HG03135 (cell line): ENCODE measurements around the gene NYAP1.
"Not testable (repeated sequence)": the region's sequence is repeated elsewhere in the genome, so short reads cannot be mapped to it uniquely, and the experiment has no call there.

Experiments
- ATAC-seq: cut with Tn5 transposase; IDR thresholded peaks from one replicate; pipeline ENCODE4 v1.9.1; 2021; ENCODE audit warnings: mild to moderate bottlenecking, moderate library complexity; ENCODE audit not compliant: unreplicated experiment

Gene NYAP1

DNA sequence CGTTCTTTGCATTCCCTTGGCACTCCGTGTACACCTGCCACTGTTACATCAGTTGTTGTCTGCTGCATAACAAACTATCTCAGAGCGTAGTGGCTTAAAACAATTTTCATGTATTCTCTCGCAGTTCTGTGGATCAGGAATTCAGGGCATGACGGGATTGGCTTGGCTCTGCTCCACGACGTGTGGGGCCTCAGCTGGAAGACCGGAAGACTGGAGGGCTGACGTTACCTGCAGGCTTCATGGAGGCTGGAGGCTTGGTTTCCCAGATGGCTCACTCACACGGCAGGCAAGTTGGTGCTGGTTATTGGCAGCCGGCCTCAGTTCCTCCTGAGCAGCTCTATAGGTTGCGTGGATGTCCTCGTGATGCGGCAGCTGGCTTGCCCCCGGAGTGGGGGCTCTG lies 25.5 kb downstream of the NYAP1 start:
- no peak for ATAC-seq

DNA sequence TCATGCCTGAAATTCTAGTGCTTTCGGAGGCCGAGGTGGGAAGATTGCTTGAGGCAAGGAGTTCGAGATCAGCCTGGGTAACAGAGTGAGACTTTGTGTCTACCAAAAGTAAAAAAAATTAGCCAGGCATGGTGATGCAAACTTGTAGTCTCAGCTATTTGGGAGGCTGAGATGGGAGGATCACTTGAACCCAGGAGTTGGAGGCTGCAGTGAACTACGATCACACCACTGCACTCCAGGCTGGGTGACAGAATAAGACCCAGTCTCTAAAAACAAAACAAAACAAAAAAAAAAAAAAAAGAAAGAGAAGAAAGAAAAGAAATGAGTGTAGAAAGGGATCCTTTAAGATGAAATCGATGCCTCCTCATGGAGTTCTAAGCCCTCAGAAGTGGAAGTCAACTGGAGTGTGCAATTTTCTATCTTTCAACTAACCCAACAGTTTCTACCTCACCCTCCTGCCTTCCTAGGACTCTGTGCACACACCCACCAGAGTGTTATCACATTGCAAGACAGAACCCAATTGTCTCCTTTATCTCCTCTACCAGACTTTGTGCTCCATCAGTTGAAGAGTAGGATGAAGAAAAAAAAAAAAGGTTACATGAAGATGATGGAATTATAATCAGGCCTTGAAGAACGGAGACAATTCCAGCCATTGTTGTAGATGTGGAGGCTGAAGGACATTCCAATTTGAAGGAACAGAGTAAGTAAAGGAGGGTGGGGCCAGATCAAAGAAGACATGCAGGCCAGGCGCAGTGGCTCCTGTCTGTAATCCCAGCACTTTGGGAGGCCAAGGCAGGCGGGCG lies 26.9 kb downstream of the NYAP1 start:
- no peak for ATAC-seq

DNA sequence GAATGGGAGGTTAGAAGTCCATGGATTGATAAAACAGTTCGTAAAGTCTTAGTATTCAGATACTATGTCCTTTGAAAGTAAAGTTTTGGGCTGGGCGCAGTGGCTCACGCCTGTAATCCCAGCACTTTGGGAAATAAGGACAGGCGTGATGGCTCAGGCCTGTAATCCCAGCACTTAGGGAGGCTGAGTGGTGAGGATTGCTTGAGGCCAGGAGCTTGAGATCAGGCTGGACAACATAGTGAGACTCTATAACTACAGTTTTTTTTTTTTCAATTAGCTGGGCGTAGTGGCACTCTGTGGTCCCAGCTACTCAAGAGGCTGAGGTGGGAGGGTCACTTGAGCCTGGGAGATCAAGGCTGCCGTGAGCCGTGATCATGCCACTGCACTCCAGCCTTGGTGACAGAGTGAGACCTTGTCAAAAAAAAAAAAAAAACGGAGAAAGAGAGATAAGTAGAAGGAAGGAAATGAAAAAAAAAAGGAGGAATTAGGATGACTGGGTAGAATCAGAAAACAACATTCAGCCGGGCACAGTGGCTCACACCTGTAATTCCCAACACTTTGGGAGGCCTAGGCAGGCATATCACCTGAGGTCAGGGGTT lies 29.6 kb downstream of the NYAP1 start:
- ATAC-seq: no peak

DNA sequence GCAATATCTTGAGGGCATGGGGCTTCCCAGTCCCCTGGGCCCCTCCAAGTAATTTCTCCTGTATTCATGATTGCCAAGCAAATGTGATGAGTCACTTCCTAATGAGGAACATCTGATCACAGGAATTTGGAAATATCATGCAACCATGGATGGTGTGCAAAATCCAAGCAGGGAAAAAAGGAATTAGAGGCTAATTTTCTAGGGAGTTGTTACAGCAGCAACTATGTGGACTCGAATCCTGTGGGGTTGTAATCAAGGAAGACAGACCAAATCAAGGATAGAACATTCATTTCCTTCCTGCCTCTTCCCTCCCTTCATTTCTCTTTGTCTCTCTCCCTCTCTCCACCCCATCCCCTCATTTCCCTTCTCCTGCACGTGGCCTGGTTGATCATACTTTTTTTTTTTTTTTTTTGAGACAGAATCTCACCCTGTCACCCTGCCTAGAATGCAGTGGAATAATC lies 31.4 kb downstream of the NYAP1 start:
- no peak for ATAC-seq

DNA sequence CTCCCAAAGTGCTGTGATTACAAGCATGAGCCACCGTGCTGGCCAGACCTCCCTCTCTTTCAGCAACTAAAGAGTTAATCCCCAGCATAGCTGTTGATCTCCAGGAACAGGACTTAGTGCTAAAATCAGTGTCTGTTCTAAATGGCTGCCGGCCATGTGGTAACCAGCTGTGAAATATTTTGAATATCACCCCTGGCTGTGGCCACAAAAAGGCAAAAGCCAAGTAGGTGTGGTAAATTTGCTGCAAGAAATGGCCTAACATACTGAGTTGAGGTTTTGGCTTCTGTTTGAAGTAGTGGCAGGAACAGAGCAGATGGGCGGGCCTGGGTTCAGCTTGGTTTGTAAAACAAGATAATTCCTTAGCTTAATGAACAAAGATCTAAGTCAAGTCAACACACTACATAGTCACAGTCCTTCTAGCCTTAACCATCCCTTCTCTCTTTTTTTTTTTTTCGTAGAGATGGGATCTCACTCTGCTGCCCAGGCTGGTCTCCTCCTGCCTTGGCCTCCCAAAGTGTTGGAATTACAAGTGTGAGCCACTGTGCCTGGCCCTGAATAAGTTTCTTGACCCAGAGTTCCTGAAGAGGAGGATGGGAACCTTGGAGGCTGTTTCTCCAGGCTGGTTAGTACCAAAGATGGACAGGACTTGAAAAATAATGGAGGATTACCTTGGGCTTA lies 32.5 kb downstream of the NYAP1 start:
- ATAC-seq: no peak

DNA sequence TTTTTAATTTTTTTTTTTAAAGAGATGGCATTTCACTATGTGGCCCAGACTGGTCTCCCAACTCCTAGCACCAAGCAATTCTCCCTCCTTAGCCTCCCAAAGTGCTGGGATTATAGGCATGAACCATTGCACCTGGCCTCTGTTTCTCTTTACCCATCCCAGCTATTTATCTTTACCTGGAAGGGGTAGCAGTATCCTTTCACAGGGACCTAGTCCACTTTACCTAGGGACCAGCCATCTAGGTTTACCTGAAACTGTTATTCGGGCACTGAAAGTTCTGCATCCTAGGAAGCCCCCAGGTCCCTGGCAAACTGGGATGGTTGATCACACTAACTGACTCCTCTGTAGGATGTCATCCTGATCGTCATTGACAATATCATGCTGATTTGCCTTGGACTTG lies 33.6 kb downstream of the NYAP1 start:
- ATAC-seq: no peak

DNA sequence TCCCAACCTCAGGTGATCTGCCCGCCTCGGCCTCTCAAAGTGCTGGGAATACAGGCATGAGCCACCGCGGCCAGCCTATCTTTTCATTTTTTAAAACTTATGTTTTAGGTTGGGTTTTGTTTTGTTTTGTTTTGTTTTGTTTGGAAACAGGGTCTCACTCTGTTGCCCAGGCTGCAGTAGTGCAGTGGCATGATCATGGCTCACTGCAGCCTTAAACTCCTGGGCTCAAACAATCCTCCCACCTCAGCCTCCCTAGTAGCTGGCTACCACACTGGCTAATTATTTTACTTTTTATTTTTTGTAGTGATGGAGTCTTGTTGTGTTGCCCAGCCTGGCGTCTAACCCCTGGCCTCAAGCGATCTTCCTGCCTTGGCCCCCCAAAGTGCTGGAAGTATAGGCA lies 35.9 kb downstream of the NYAP1 start:
- ATAC-seq: no peak

DNA sequence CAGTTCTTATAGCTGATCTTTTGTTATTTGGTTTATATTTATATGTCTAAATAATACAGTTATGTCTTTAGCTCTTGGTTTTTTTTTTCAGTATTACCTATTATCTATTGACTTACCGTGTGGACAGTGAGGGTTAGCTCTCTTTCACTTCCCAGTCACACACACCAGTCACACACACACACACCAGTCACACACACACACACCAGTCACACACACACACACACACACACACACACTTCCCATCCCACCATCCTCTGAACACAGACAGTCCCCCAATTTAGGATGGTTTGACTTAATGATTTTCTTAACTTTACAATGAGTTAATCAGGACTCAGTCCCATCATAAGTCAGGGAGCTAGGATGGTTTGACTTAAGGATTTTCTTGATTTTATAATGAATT lies 36.4 kb downstream of the NYAP1 start:
- no peak for ATAC-seq

DNA sequence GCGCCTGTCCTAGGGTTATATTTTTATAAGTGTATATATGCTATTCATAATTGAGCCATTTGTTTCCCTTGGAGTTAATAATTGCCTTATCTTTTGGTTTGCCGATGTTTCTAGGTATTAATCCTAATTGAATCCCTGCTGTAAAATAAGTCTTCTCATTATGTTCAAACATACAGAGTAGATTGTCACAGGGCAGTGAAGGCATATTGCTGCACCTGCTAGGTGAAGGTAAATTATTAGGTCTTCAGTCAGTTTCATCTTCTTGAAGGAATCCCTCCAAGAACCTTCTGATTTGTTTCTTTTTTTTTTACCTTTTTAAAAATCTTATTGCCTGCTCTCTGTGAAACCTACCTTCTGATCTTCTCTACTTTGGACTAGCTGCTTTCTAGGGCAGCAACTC lies 37.3 kb downstream of the NYAP1 start:
- ATAC-seq: no peak

DNA sequence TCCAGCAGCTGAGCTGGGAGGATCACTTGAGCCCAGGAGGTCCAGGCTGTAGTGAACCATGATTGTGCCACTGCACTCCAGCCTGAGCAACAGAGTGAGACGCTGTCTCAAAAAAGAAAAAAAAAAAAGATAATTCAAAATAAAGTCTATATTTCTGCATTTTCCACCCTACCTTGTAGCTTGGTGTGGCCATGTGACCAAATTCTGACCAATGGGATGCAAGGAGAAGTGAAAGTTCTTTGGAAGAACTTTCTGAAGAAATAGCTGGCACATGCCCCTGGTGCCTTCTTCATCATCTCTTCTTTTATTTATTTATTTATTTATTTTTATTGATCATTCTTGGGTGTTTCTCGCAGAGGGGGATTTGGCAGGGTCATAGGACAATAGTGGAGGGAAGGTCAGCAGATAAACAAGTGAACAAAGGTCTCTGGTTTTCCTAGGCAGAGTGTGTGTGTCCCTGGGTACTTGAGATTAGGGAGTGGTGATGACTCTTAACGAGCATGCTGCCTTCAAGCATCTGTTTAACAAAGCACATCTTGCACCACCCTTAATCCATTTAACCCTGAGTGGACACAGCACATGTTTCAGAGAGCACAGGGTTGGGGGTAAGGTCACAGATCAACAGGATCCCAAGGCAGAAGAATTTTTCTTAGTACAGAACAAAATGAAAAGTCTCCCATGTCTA lies 38.3 kb downstream of the NYAP1 start:
- not testable (repeated sequence) for ATAC-seq

DNA sequence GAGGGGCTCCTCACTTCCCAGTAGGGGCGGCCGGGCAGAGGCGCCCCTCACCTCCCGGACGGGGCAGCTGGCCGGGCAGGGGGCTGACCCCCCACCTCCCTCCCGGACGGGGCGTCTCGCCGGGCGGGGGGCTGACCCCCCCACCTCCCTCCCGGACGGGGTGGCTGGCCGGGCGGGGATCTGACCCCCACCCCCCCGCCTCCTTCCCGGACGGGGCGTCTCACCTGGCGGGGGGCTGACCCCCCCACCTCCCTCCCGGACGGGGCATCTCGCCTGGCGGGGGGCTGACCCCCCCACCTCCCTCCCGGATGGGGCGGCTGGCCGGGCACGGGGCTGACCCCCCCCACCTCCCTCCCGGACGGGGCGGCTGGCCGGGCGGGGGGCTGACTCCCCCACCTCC lies 39.5 kb downstream of the NYAP1 start:
- not testable (repeated sequence) for ATAC-seq

DNA sequence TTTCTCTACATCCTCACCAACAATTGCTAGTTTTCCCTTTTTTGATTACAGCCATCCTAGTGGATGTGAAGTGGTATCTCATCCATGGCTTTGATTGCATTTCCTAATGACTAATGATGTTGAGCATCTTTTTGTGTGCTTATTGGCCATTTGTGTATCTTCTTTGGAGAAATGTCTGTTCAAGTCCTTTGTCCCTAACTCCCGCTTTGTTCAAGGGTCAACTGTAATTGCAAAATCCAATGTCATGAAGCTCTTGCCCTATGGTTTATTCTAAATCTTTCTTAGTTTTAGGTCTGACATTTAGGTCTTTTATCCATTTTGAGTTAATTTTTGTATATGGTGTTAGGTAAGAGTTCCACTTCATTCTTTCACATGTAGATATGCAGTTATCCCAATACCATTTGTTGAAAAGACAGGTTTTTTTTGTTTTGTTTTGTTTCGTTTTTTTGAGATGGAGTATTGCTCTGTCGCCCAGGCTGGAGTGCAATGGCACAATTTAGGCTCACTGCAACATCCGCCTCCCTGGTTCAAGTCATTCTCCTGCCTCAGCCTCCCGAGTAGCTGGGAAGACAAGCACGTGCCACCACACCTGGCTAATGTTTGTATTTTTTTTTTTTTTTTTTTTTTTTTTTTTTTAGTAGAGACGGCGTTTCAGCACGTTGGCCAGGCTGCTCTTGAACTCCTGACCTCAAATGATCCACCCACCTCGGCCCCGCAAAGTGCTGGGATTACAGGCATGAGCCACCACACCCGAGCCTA lies 44.6 kb downstream of the NYAP1 start:
- not testable (repeated sequence) for ATAC-seq

DNA sequence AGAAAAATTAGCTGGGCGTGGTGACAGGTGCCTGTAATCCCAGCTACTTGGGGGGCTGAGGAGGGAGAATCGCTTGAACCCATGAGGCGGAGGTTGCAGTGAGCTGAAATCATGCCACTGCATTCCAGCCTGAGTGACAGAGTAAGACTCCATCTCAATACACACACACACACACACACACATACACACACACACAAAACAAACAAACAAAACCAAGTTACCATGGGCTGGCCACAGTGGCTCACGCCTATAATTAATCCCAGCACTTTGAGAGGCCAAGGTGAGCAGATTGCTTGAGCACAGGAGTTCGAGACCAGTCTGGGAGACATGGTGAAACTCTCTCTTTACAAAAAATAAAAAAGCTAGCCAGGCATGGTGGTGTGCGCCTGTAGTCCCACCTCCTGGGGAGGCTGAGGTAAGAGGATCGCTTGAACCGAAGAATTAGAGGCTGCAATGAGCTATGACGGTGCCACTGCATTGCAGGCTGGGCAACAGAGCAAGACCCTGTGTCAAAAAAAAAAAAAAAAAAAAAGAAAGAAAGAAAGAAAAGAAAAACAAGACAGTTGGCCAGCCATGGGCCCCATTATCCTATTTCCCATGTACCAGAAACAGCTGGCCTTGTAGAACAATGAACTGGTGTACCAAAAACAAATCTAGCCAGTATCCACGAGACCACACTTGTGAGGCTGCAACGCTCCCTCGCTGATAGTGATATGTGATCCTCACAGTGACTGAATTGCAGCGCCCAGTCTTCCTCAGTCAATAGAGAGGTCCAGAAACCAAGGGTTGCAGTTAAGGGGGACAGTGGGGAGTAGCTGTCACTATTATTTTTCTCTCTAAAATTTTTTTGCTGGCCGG lies 48.7 kb downstream of the NYAP1 start:
- no peak for ATAC-seq

DNA sequence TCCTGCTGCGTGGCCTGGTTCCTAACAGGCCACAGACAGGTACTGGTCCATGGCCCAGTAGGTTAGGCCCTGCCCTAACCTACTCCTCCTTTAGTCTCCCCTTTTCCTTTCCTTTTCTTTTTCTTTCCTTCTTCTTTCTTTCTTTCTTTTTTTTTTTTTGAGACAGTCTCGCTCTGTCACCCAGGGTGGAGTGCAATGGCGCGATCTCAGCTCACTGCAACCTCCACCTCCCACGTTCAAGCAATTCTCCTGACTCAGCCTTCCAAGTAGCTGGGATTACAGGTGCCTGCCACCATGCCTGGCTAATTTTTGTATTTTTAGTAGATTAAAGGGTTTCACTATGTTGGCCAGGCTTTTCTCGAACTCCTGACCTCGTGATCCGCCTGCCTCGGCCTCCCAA lies 52.3 kb downstream of the NYAP1 start:
- not testable (repeated sequence) for ATAC-seq

DNA sequence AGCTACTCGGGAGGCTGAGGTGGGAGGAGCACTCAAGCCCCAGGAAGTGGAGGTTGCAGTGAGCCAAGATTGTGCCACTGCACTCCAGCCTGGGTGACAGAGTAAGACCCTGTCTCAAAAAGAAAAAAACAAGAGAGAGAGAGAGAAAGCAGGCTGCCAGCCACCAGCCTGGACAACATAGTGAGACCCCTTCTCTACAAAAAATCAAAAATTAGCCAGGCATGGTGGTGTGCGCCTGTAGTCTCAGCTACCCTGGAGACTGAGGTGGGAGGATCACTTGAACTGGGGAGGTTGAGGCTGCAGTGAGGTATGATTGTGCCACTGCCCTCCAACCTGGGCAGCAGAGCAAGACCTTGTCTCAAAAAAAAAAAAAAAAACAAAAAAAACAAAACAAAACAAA lies 53.0 kb downstream of the NYAP1 start:
- ATAC-seq: not testable (repeated sequence)

DNA sequence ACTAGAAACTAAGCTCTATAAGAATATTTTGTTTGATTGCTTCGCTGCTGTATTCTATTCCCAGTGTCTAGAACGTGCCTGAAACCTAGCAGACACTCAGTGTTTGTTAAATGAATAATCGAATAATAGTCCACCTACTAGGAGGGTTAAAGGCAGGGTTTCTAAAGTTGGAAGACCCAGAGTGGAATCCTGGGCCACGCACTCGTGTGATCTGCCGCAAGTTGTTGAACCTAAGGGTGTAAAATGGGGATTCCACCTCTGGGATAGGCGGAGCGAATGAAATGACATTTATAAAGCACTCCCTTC lies 54.6 kb downstream of the NYAP1 start:
- ATAC-seq: no peak

DNA sequence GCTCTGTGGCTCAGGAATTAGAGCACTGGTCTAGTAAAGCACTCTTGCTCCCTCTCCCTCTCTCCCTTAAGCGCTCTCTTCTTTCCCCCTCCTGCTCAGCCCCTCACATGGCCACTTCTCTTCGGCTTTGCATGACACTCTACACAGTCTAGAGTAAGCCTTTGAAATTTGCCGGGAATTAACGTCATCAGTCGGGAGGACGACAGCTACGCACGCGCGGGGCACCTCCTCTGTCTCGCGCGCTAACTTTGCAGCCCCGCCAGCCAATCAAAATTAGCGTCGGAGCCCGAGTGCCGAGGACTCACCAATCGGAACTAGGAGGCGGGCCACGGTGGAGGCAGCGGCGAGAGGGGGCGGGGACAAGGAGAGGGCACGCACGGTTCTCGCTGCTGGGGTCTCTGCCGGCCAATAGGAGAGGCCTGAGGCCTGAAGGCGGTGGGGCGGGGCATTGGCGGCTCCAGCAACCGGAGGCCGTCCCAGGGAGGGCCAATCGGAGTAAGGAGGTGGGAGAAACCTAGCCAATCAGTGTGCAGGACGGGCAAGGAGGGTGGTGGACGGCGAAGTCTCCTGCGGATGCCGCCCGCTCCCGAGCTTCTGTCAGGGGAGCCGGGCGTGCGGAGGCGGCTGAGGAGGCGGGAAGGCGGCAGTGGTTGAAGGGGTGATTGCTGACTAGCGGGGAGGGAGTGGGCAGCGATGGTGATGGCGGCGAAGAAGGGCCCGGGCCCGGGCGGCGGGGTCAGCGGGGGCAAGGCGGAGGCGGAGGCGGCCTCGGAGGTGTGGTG lies 55.1 kb downstream of the NYAP1 start, which contains the start of gene AGFG2:
TSS of gene AGFG2 (plus strand) at position 550 of the 782 bp plus-strand sequence. CDS start at position 694, 144 bp downstream.
- peak; percentile 96 for ATAC-seq

DNA sequence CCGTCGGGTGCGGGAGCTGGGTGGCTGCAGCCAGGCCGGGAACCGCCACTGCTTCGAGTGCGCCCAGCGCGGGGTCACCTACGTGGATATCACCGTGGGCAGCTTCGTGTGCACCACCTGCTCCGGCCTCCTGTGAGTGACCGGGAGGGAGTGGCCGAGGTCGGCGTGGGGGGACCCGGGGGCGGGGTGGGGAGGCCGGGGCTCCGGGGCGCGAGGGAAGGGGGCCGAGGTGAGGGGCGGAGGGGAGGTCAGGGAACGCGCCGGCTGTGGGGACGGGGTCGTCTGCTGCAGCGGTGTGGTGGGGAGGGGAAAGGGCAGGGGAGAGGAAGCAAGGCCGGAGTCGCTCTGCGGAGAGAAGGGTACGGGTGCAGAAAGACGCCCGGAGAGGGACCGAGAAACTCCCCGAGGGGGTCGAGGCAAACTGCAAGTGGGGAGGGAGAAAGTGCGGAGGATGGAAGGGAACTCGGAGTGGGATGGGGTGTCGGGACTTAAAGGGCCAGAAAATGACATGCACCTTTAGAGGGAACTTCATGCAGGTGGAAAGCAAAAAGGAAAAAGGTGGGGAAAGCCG lies 55.8 kb downstream of the NYAP1 start:
- ATAC-seq: no peak
